Astrocyte of the hippocampus (primary cell): Measurements from ENCODE around the gene DAD1.
"Not testable (repeated sequence)": the region's sequence is repeated elsewhere in the genome, so short reads cannot be mapped to it uniquely, and the experiment has no call there.

ENCODE experiments used
- DNase-seq: peaks from one replicate; pipeline ENCODE4 v3.0.0; 2011; ENCODE audit warnings: low read depth, low spot score

DAD1 gene

DNA sequence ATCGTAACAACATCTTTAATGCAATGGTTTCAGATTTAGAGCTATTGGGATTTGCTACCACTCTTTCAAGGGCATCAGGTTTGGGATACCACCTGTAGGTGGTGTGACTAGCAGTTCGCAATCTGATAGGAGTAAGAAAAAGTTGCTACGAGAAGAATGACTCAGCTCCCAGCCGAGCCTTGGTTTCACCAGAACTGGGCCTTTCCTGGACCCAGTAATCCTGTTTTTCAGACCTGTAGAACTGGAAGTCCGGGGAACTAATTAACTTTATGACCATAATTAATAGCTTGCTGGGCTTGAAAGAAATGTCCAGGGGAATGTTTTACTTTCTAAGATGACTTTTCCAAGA is 9.8 kb upstream of the DAD1 start:
- DNase-seq: peak; percentile 65

DNA sequence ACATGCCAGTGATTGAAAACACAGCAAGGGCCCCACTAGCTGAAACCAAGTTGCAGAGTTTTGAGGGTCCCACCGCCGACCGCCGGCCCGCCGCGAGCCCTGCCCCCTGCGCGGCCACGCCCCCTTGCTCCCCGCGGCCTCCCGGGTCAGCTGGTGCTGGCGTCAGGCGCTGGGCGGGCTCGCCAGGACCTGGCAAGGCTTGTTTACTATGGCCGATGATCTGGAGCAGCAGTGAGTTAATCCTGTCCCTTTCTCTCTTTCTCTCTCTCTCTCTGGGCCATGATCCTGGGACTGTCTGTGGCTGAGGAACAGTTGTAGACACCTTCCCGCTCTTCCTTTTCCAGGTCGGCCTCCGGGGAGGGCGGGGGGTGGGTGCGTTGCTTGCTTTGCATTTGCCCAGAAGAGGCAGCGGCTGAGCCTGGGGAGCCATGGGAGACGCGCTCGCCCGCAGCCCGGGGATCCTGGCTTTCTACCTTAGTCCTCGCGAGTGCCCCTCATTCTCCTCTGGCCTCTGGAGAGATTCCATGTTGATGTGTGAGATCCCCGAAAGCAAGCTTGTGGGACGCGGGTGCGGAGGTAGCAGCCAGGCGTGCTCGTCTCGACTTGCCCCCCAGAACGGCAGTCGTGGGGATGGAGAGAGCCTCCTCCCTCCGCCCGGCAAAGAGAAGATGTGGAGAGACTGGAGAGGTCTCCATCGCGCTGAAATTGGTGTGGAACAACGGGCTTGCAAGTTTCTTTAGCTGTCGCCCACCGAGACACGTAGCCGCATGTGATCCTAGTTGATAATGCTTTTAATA is 9.3 kb upstream of the DAD1 start, which contains the start of gene ABHD4:
Gene ABHD4 (plus strand): TSS at position 202 of the 797 bp plus-strand sequence. CDS start 7 bp downstream, at position 209.
- DNase-seq: peak; percentile 85

DNA sequence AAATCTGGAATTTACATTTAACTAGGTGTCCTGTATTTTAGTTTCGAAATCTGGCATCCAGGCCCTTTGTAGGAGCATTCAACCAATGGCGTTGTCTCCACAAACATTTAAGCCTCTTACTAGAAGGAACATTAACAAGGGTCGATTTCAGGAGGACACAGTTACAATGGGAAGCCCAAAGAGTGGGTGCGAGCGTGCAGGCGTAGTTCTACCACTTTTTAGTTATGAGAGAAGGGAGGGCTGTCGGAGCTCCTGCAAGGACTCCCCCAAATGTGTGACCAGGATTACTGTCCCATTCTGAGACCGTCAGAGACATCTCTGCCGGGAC is 8.7 kb upstream of the DAD1 start:
- no peak for DNase-seq

GRCh38 chr14:22597265-22597664 is 8.2 kb upstream of the DAD1 start:
- DNase-seq: no peak

- no peak for DNase-seq
Observed at GRCh38 chr14:22596354-22596879, 7.4 kb upstream of the DAD1 start.

DNA sequence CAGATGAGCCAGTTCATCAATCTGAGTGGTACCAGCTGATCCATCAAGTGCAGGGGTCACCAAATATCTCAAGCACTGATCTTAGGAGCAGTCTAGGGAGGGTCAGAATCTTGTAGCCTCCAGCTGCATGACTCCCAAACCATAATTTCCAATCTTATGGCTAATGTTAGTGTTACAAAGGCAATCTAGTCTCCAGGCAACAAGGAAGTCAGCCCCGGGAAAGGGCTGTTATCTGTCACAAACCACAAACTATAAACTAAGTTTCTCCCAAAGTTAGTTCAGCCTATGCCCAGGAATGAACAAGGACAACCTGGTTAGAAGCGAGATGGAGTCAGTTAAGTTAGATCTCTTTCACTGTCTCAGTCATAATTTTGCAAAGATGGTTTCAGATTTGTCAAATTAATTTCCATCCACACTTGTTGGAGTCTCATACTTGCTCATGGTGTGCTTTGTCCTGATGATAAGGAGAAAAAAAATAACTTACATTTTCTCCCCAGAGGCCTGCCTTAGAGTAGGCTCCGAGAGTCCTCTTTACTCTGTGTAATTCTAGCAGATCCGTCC is 5.2 kb upstream of the DAD1 start:
- no peak for DNase-seq

- DNase-seq: no peak
Observed at GRCh38 chr14:22593601-22594000, 4.6 kb upstream of the DAD1 start.

GRCh38 chr14:22593189-22593588 is 4.2 kb upstream of the DAD1 start:
- no peak for DNase-seq

DNA sequence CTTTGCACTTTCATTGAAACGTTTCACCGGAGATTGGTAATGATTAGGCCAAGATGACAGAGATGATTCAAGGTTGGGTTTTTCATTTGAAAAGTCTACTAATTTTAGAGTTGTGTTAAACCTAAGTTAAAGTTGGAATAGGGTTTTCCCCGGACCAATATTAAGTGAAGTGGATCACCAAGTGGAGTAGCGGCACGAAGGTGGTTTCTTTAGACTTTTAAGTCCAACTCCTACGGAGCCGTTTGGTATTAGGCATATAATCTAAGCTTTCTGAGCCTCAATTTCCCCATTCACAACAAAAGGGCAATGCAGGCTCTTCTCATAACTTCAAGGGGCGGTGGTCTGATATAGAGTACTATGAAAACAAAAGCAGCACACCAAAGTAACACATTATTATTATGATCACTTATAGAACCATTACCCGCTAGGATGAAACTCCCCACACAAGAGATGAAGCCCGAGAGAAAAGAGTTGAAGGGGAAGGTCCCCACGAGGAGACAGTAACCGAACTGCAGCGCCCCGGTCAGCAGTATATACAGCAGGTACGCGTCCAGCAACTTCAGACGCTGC is 413 bp downstream of the DAD1 start:
- no peak for DNase-seq

GRCh38 chr14:22587677-22588422 is 1.2 kb downstream of the DAD1 start:
- DNase-seq: not testable (repeated sequence)

DNA sequence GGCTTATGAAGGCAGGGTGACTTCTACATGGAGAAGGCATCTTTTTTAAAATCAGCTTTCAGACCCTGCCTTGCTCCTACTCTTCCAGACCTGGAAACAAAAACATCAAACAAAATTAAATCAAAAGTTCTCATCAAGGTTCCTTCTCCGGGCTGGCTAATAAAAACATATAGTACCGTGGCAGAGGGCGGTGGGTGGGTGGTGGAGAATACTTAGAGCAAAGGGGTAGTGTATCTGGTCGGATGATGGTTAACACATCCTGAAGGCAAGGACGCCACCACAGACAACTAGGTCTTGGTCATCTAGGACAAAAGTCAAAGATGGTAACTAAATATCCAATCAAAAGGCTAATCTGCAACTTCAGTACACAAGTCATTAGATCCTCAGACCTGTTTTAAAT is 1.8 kb downstream of the DAD1 start:
- no peak for DNase-seq

GRCh38 chr14:22583994-22584393 is 5.0 kb downstream of the DAD1 start:
- no peak for DNase-seq

DNA sequence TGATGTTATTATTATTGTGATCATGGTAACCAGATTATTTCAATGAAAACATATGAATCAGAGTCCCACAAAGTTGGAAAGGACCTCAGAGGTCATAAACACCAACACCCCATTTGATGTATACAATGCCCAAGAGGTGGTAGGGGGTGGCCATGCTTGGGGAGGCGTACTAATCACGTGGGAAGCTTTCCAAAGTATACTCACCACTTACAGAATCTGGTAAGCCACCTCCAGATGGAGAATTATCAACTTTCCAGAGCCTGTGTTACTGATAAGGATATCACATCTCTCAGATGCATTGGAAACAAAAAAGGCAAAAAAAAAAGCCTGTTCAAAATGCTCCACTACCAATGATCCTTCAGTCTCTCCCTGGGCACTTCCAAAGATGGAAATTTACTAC is 8.4 kb downstream of the DAD1 start:
- no peak for DNase-seq

GRCh38 chr14:22579881-22580280 is 9.1 kb downstream of the DAD1 start:
- no peak for DNase-seq

DNA sequence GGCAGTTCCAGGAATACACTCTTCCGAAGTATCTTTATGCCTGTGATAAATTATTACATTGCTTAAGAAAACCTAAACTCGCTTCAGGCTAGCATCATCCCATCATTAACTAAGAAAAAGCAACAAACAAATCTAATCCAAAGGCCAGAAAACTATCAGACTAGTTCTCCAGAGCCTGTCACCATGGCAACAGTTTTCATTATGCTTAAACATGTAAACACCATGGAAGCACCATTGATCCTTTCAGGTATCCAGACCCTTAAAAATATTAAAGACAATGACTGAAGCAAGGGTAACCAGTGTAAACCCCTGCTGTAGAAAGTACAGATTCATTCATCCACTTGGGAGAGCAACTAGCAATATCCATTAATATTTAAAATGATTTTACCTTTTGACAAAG is 9.8 kb downstream of the DAD1 start:
- no peak for DNase-seq

- DNase-seq: no peak
Observed at GRCh38 chr14:22577334-22577908, 11.6 kb downstream of the DAD1 start.

GRCh38 chr14:22573804-22574203 is 15.2 kb downstream of the DAD1 start:
- DNase-seq: no peak

- DNase-seq: peak; percentile 69
Observed at GRCh38 chr14:22572562-22573058, 16.4 kb downstream of the DAD1 start.

DNA sequence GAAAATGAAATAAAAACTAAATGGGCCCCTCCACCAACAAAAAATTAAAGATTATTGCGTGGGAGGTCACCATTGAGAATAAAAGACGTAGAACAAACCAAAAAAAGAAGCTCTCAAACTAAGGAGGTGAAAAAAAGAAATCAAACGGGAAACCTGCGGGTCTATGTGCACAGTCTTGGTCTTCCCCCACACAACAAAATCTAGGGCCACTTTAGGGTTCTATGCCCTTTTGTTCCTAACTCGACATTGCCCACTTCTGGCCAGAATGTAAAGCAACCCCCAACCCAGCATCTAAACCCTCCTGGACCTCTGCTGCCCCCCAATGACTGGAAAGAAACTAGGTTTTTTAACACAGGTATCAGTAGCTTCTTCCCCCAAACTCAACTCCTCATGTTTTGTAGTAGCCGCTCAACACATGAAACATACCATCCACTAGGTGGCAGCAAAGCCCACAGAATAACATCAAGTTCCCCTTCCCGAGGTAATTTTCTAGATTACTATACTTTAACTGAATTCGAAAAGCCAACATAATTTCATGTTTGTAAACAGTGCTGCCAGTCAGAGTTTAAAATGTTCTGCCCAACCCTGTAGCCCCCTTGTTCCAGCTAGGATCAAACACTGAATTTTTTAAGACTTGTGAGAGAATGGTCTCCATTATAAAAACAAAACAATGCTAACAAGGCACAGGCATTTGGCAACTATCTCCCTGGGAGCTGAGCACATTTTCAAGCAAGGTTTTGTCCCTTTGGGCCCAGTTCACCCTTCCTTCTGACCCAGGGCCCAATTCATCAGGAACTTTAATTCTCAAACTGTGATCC is 18.7 kb downstream of the DAD1 start:
- peak; percentile 89 for DNase-seq

DNA sequence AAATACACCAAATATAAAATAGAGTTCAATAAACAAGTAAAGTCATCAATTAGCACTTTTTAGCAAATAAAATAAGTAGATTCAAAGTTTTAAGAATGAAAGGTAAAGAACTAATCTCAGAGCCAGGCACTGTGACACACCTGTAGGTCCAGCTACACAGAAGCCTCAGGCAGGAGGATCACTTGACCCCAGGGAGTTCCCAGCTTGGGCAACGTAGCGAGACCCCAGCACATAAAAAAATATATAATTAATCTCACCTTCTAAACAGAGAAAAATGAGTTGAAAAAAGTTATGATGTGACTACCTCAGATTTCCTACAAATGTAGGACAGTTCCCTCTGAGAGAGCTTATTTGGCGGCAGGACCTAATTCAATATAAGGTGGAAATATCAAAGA is 19.3 kb downstream of the DAD1 start:
- no peak for DNase-seq
